ENCODE data around the gene HES1. TPM values are rescaled to one million over a fixed set of nuclear protein-coding genes. Genes with fewer than 3 reads are reported as not detected.
A peak's percentile ranks its signal among the peaks of the same experiment; 100 is the strongest.

The HES1 gene
- total and polyA plus RNA-seq, 9 of the 15 experiments (the other 6 are each of a cell fraction or from before 2014, with no cell fraction given) = 3.4 to 37.0 (median 19.3) TPM

DNA sequence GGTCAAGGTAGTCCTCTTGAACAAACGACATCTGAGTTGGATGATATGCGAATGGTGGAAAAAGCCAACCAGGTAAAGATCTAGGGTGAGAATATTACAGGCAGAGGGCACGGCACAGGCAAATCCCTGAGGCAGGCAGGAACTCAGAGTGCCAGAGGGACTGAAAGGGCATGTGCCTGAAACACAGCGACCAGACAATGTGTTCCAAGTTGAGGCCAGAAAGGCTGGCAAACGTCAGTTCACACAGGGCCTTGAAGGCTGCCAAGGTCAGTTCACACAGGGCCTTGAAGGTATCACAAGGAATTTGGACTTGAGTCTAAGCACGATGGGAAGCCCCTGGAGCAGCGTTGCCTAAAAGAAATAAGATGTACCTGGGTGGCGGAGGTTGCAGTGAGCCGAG is 20.1 kb downstream of the HES1 start:
- no peaks in the 10 kb centered on the region for H3K27me3 ChIP-seq (ENCODE audit: control insufficient read depth in 2 of 2, insufficient read depth in 2 of 2, low read length in 2 of 2)
- no peak overlapping the region for H3K4me2 ChIP-seq (ENCODE audit: insufficient read depth, low read length)
- DNase-seq (ENCODE audit: extremely low read depth in 1 of 4, low spot score in 3 of 4) (no peak), FAIRE-seq (no peak), ATAC-seq (no peak)
- no peak overlapping the region for H3K9ac ChIP-seq (ENCODE audit: insufficient read depth in 1 of 2, low read depth in 2 of 2, low read length in 2 of 2)
- H3K79me2 ChIP-seq (ENCODE audit: control insufficient read depth, insufficient read depth, low read length) = no peaks in the 10 kb centered on the region
- in situ Hi-C loops (cut with MboI) = no loop called here
- POLR2A ChIA-PET = interaction anchor here (0.6 kb wide), 1 partner anchor 418 kb away, joined by 3 read pairs; no protein-coding TSS in a partner anchor
- 68% methylated on average over 9 of the region's 9 CpGs for WGBS (ENCODE audit: insufficient coverage, low coverage, missing lambda C conversion rate)
- H3K27ac ChIP-seq (ENCODE audit: extremely low read depth, low read depth, low read length) = no peak overlapping the region
- no peak overlapping the region for H3K4me3 ChIP-seq
- no peaks in the 10 kb centered on the region for H3K36me3 ChIP-seq (ENCODE audit: control insufficient read depth, insufficient read depth, low read length)
- BruUV-seq (replicated peaks) = no TSS peak
- H3K9me1 ChIP-seq (ENCODE audit: control insufficient read depth, insufficient read depth, low read length) = no peaks in the 10 kb centered on the region
- H4K20me1 ChIP-seq (replicated peaks; ENCODE audit: control insufficient read depth, insufficient read depth, low read length) = no peaks in the 10 kb centered on the region
- H3K9me3 ChIP-seq (replicated peaks; ENCODE audit: control insufficient read depth, insufficient read depth, low read depth, low read length) = no peaks in the 10 kb centered on the region
- no peak for TF ChIP-seq MEF2D (tag; conservative IDR thresholded peaks at IDR 0.05; ENCODE audit: low read depth)
- TF ChIP-seq ZNF764 (CRISPR knock-in tag; IDR thresholded peaks at IDR 0.05; ENCODE audit: low read depth) = no peak
- TF ChIP-seq ZNF232 (CRISPR knock-in tag; IDR thresholded peaks at IDR 0.05) = no peak
- TF ChIP-seq, protein P1, sequence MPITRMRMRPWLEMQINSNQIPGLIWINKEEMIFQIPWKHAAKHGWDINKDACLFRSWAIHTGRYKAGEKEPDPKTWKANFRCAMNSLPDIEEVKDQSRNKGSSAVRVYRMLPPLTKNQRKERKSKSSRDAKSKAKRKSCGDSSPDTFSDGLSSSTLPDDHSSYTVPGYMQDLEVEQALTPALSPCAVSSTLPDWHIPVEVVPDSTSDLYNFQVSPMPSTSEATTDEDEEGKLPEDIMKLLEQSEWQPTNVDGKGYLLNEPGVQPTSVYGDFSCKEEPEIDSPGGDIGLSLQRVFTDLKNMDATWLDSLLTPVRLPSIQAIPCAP (CRISPR knock-in tag; IDR thresholded peaks at IDR 0.05; ENCODE audit: borderline replicate concordance) = no peak
- no peak for TF ChIP-seq SREBF2 (CRISPR knock-in tag; IDR thresholded peaks at IDR 0.05)
- no peak for TF ChIP-seq ZKSCAN1 (IDR thresholded peaks at IDR 0.05; ENCODE audit: low read depth, low read length)
- TF ChIP-seq HDGF (IDR thresholded peaks at IDR 0.05) = no peak
- no peak for TF ChIP-seq PPARD (CRISPR knock-in tag; IDR thresholded peaks at IDR 0.05)
- no peak for TF ChIP-seq PTRF (tag; IDR thresholded peaks at IDR 0.05)
- CTCF ChIA-PET (ENCODE audit: low intra/inter-chr PET ratio) = no interaction called here
- intact Hi-C loops (cut with micrococcal nuclease) = no loop called here
- 0 out of 2 replicates have a peak overlapping the region, but pooled peaks have one; percentile 28 for H2AFZ ChIP-seq (ENCODE audit: low read depth, low read length)
- H3K4me1 ChIP-seq (replicated peaks in 1 of 2; ENCODE audit: control insufficient read depth in 2 of 2, insufficient read depth in 2 of 2, low read length in 2 of 2) = peaks cover 0 to 3% of the 10 kb centered on the region in 2 experiments; a peak in 1 of 5 replicates
